Head of caudate nucleus (tissue), 42 donors: ENCODE results near the gene RNF32.
"Not testable (repeated sequence)": the region's sequence is repeated elsewhere in the genome, so short reads cannot be mapped to it uniquely, and the experiment has no call there.

Experiments used
- DNase-seq, 42 donors: peaks; one replicate each; pipeline versions ENCODE4 v3.0.0 to v3.0.0-alpha.2; 2020 to 2021; ENCODE audit warnings: mixed read lengths in 7 of 42
- intact Hi-C: fragments of 100-400 bp; cut with DNase I; formaldehyde crosslinking; loops from one replicate; pipeline ENCODE4 v1.15.0; 2022

Gene RNF32

GRCh38 chr7:156666368-156667109 lies 26.0 kb downstream of the RNF32 start:
- intact Hi-C loops, result no loop called here
- DNase-seq, result no peak

DNA sequence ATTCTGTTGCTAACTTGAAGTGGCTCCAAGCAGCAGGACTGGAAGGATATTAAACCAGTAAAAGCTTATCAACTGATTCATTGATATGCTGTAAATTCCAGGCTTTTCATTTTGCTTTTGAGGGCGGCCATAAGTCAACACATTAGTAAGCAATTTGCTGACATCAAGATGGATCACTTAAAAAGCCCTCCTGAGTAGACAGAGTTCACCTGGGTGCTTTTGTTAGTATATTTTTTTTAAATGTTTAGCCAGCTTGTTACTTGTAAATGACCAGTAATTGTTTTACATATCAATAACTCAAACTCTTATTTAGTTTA lies 26.5 kb downstream of the RNF32 start:
- no peak for DNase-seq
- intact Hi-C loops, result no loop called here

GRCh38 chr7:156668130-156668741 lies 27.7 kb downstream of the RNF32 start:
- no peak for DNase-seq
- intact Hi-C loops, result no loop called here

DNA sequence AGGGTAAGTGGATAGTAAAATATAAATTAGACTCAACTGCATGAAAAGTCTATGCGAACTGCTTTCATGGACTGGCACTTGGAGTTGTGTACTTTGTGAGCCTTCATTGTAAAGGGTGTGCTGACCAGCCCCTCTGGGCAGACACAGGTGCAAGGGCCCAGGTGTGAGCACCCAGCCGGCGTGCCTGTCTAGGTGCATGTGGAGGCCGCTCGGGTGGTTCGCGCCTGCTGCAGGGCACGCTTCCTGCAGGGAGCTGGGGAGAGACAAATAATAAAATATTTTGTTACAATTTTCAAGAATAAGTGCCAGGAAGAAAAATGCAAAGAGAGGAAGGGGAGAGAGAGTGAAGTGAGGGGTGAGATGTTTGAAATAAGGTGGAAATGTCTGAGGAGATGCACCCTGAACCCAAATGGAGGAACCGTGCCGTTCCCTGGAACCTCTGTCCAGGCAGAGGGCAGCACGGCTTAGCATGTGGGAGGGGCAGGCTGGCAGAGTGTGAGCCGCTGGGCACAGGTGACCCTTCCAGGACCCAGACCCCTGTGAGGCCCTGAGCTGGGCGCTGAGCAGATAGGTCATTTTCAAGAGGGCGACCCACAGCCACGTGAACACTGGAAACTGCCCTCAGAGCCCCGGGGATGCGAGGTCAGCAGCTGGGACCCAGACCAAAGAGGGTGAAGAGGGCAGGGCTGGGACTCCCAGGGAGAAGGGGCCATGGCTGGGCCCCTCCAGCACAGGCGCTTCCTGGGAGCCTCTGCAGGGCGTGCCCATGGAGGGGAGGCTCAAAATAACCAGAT lies 28.7 kb downstream of the RNF32 start:
- no peak for DNase-seq
- intact Hi-C loops, result no loop called here

- no peak for DNase-seq
- intact Hi-C loops, result no loop called here
Measured at GRCh38 chr7:156673454-156673853, 32.9 kb downstream of the RNF32 start.

GRCh38 chr7:156673902-156674301 lies 33.3 kb downstream of the RNF32 start:
- intact Hi-C loops, result no loop called here
- no peak for DNase-seq

GRCh38 chr7:156675721-156676120 lies 35.1 kb downstream of the RNF32 start:
- intact Hi-C loops, result no loop called here
- DNase-seq, result peak in 39 of 42 donors; percentile 6 to 80 (median 50)

DNA sequence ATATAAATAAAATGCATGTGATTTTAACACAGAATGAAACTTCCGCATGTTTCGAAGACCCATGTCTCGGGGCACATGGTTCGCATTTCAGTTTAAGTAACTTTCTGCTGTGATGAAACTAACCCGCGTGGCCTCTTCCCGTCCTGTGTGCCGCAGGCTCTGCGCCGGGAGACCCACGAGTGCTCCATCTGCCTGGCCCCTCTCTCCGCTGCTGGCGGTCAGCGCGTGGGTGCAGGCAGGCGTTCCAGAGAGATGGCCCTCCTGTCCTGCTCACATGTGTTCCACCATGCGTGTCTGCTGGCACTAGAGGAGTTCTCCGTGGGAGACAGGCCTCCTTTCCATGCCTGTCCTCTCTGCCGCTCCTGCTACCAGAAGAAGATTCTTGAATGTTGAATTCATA lies 35.7 kb downstream of the RNF32 start:
- no peak for DNase-seq
- intact Hi-C loops, result no loop called here

GRCh38 chr7:156677374-156678054 lies 36.9 kb downstream of the RNF32 start:
- intact Hi-C loops, result no loop called here
- no peak for DNase-seq

DNA sequence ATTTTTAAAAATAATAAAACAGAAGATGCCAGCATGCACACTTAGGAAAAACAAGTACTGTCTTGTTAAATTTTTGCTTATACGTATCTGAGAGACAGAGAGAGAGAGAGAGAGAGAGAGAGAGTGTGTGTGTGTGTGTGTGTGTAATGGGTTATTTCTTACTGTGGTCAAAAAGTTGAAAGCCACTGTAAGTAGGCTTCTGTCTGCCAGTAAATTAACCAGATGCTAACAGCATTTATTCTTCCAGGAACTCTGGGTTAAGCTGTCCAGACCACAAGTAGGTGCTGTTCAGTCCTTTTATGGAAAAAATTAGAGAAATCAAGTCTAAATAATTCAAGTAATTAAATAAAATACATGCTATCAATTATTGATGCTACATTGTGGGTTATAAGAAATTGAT lies 39.7 kb downstream of the RNF32 start:
- DNase-seq, result no peak
- intact Hi-C loops, result no loop called here

DNA sequence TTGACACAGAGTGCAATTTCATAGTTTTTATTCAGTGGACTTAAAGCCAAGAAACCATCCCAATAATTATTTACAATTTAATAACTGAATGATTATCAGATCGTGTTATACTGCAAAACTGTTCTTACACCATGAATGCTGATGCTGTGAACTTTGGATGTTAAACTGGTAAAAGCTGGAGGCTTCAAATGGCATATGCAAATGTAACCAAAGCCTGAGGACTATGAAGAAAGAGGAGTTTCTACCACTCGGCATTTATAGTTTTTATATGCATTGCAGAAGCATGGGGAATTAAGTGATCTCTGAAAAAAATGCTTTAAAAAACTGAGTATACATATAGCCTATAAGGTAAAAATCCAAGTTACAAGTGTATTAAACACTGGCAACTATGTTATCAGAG lies 42.4 kb downstream of the RNF32 start:
- no peak for DNase-seq
- intact Hi-C loops, result no loop called here

- no peak for DNase-seq
Measured at GRCh38 chr7:156684251-156684650, 43.7 kb downstream of the RNF32 start.

GRCh38 chr7:156684661-156685060 lies 44.1 kb downstream of the RNF32 start:
- no peak for DNase-seq
- intact Hi-C loops, result no loop called here

More at GRCh38 chr7:156684251-156684650, 43.7 kb downstream of the RNF32 start:
- intact Hi-C loops, result no loop called here

- DNase-seq, result no peak
- intact Hi-C loops, result no loop called here
Measured at GRCh38 chr7:156691764-156692163, 51.2 kb downstream of the RNF32 start.

DNA sequence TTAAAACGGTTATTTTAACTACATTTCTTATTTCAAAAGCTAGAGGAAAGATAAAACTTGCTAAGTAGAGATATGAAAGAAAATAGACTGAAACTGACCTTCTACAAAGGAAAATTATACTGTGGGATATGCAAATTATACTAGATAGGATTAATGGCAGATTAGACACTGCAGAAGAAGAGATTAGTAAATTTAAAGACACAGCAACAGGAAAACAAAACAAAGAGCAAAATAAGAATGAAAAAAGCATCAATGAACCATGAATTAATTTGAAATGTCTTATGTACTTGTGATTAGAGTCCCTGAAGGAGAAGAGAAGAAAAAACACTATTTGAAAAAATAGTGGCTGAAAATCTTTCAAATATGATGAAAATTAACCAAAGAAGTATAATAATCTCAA lies 52.3 kb downstream of the RNF32 start:
- no peak for DNase-seq
- intact Hi-C loops, result no loop called here

GRCh38 chr7:156693627-156694026 lies 53.1 kb downstream of the RNF32 start:
- DNase-seq, result no peak
- intact Hi-C loops, result no loop called here

DNA sequence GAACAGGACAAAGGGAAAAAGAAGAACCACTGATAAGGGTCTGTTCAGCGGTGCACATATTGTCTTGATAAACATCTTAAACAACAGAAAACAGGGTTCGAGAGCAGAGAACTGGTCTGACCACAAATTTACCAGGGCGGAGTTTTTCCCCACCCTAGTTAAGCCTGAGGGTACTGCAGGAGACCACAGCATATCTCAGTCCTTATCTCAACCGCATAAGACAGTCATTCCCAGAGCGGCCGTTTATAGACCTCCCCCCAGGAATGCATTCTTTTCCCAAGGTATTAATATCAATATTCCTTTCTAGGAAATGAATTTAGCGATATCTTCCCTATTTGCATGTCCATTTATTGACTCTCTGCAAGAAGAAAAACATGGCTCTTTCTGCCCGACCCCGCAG lies 56.7 kb downstream of the RNF32 start:
- DNase-seq, intact Hi-C loops: not testable (repeated sequence)

GRCh38 chr7:156698512-156698911 lies 57.9 kb downstream of the RNF32 start:
- intact Hi-C loops, DNase-seq: not testable (repeated sequence)

- intact Hi-C loops, result not testable (repeated sequence)
Measured at GRCh38 chr7:156701787-156702186, 61.2 kb downstream of the RNF32 start.

GRCh38 chr7:156702399-156702798 lies 61.8 kb downstream of the RNF32 start:
- no peak for DNase-seq
- intact Hi-C loops, result no loop called here

More at GRCh38 chr7:156701787-156702186, 61.2 kb downstream of the RNF32 start:
- not testable (repeated sequence) for DNase-seq
